Right lobe of liver (tissue), 4 donors: Measurements from ENCODE around the gene TCL1A.

Experiments
- CTCF ChIP-seq, 4 donors: fragments of 200-600 bp in 3 of 4; fragments of 450-650 bp in 1 of 4; IDR thresholded peaks; one replicate each; pipeline versions ENCODE4 v1.5.1 to v1.8.0; 2016 to 2022; ENCODE audit warnings: antibody characterized with exemption in 4 of 4, mild to moderate bottlenecking in 2 of 4
- POLR2A ChIP-seq: fragments of 450-650 bp; IDR thresholded peaks from one replicate; pipeline ENCODE4 v1.6.1; 2017; ENCODE audit warnings: antibody characterized with exemption, mild to moderate bottlenecking
- donor health status: DM: no; HTN: no; CAD: no.
- donor health status: DM: no; HTN: no; CAD: no.
- donor health status: DM: no; HTN: yes; CAD: no.

GRCh38 chr14:95725685-95726336, 11.9 kb upstream of the TCL1A start:
- TF ChIP-seq CTCF (IDR thresholded peaks at IDR 0.05) (no peak), POLR2A (no peak)
